Hepatocyte (in vitro differentiated cells): Measurements from ENCODE around the gene TM7SF2.

Experiments
- CTCF ChIP-seq: fragments of 200-600 bp; sonication (generic); IDR thresholded peaks from 2 replicates; pipeline ENCODE4 v1.5.1; 2016; ENCODE audit warnings: antibody characterized with exemption, mild to moderate bottlenecking; ENCODE audit not compliant: poor library complexity
- EZH2 ChIP-seq: fragments of 200-600 bp; sonication (generic); IDR thresholded peaks from 2 replicates; pipeline ENCODE4 v1.6.1; 2016; ENCODE audit warnings: antibody characterized with exemption, mild to moderate bottlenecking, borderline replicate concordance
- EZH2phosphoT487 ChIP-seq: fragments of 200-600 bp; sonication (generic); IDR thresholded peaks from one replicate; pipeline ENCODE4 v1.6.1; 2018; ENCODE audit warnings: antibody characterized with exemption, mild to moderate bottlenecking, low read depth, moderate library complexity; ENCODE audit not compliant: unreplicated experiment, severe bottlenecking

GRCh38 chr11:65131895-65132237, 20.2 kb downstream of the TM7SF2 start:
- TF ChIP-seq CTCF (no peak), EZH2 (no peak), EZH2phosphoT487 (no peak)
